WTC11 (cell line): Measurements from ENCODE around the gene PHTF2.
"Not testable (repeated sequence)": the region's sequence is repeated elsewhere in the genome, so short reads cannot be mapped to it uniquely, and the experiment has no call there.

Experiments
- CTCF ChIP-seq: fragments of 200-600 bp; IDR thresholded peaks from 2 replicates; pipeline ENCODE4 v1.8.0; 2022; ENCODE audit warnings: antibody characterized with exemption
- ZBTB21 ChIP-seq: sonication (generic); formaldehyde crosslinking; IDR thresholded peaks from 2 replicates; pipeline ENCODE4 v1.8.1; 2023; ENCODE audit warnings: mild to moderate bottlenecking, missing genetic modification reagents, borderline replicate concordance
- ZNF512 ChIP-seq: sonication (generic); formaldehyde crosslinking; IDR thresholded peaks from 2 replicates; pipeline ENCODE4 v1.8.1; 2022; ENCODE audit warnings: missing genetic modification reagents, borderline replicate concordance
- ZNF671 ChIP-seq: fragments of 250-450 bp; sonication (Bioruptor Pico); IDR thresholded peaks from 2 replicates; pipeline ENCODE4 v1.8.0; 2021; ENCODE audit warnings: mild to moderate bottlenecking
- TF ChIP-seq, protein P1 (sequence below): sonication (generic); formaldehyde crosslinking; IDR thresholded peaks from 2 replicates; pipeline ENCODE4 v1.8.1; 2023; ENCODE audit warnings: mild to moderate bottlenecking, moderate library complexity, missing genetic modification reagents
- TF ChIP-seq, protein P2 (sequence below): sonication (generic); formaldehyde crosslinking; IDR thresholded peaks from 2 replicates; pipeline ENCODE4 v1.8.1; 2022; ENCODE audit warnings: mild to moderate bottlenecking, missing genetic modification reagents, moderate library complexity, borderline replicate concordance

GRCh38 chr7:77873416-77874327, 75.1 kb downstream of the PHTF2 start:
- not testable (repeated sequence) for TF ChIP-seq ZBTB21 (CRISPR knock-in tag); ZNF671; CTCF; ZNF512 (CRISPR knock-in tag)
- TF ChIP-seq, protein P1, sequence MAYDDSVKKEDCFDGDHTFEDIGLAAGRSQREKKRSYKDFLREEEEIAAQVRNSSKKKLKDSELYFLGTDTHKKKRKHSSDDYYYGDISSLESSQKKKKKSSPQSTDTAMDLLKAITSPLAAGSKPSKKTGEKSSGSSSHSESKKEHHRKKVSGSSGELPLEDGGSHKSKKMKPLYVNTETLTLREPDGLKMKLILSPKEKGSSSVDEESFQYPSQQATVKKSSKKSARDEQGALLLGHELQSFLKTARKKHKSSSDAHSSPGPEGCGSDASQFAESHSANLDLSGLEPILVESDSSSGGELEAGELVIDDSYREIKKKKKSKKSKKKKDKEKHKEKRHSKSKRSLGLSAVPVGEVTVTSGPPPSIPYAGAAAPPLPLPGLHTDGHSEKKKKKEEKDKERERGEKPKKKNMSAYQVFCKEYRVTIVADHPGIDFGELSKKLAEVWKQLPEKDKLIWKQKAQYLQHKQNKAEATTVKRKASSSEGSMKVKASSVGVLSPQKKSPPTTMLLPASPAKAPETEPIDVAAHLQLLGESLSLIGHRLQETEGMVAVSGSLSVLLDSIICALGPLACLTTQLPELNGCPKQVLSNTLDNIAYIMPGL (CRISPR knock-in tag): not testable (repeated sequence)
- TF ChIP-seq, protein P2, sequence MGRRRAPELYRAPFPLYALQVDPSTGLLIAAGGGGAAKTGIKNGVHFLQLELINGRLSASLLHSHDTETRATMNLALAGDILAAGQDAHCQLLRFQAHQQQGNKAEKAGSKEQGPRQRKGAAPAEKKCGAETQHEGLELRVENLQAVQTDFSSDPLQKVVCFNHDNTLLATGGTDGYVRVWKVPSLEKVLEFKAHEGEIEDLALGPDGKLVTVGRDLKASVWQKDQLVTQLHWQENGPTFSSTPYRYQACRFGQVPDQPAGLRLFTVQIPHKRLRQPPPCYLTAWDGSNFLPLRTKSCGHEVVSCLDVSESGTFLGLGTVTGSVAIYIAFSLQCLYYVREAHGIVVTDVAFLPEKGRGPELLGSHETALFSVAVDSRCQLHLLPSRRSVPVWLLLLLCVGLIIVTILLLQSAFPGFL (CRISPR knock-in tag): not testable (repeated sequence)
